Measurements from ENCODE around the gene SF1.

DNA sequence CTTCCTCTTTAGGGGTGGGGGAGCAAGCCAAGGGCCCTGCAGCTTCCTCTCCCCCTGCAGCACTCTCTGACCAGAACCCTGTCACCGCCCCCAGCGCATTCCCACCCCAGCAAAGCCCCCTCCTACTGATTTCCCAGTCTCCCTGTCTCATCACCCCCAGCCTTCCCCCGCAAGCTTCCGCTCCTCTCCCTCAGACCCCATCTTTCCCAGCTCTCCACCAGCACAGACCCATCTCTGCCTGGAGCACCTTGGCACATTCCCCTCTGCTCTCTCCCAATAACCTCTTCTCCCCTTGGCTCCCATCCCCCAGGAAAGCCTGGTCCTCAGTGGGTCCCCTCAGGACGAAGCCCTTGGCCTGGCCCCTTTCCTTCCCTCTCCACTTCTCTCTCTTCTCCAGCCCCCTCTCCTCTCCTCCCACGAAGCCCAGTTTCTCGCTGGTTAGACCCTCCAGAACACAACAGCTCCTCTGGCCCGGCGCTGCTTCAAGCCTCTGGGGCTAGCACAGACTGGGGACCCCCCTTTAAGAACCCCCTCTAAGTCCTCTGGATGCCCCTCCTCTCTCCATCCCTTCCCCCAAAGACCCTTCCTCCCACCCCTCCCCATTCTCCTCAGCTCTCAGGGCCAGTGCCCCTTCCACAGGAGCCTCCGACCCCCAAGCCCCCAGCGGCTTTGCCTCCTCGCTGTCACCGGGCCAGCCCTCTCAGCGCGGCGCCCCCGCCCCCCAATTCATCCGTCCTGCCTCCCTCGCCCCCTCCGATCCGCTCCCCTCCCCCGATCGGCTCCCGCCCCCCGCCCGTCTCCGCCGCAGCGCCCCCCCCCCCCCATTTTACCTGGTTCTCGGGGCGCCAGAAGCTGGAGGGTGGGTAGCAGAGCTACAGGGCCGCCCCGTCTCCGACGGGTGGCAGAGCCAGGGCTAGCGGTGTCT is 55.9 kb downstream of the SF1 start:
- TF ChIP-seq, protein P1, sequence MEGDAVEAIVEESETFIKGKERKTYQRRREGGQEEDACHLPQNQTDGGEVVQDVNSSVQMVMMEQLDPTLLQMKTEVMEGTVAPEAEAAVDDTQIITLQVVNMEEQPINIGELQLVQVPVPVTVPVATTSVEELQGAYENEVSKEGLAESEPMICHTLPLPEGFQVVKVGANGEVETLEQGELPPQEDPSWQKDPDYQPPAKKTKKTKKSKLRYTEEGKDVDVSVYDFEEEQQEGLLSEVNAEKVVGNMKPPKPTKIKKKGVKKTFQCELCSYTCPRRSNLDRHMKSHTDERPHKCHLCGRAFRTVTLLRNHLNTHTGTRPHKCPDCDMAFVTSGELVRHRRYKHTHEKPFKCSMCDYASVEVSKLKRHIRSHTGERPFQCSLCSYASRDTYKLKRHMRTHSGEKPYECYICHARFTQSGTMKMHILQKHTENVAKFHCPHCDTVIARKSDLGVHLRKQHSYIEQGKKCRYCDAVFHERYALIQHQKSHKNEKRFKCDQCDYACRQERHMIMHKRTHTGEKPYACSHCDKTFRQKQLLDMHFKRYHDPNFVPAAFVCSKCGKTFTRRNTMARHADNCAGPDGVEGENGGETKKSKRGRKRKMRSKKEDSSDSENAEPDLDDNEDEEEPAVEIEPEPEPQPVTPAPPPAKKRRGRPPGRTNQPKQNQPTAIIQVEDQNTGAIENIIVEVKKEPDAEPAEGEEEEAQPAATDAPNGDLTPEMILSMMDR (IDR thresholded peaks at IDR 0.05) = no peak
- no peak for TF ChIP-seq POLR2A (IDR thresholded peaks at IDR 0.05)
- no peak for TF ChIP-seq EP300 (IDR thresholded peaks at IDR 0.05)
- TF ChIP-seq POLR2AphosphoS5 (IDR thresholded peaks at IDR 0.05) = no peak
